HCT116 (cell line): Measurements from ENCODE around the gene PTPA. TPM values are rescaled to one million over a fixed set of nuclear protein-coding genes. Genes with fewer than 3 reads are reported as not detected.
A peak's percentile ranks its signal among the peaks of the same experiment; 100 is the strongest.

Experiments used
- ATAC-seq: fragments of 200-7000 bp; cut with Tn5 transposase; 2 replicates; pipeline ENCODE4 v1.9.1; 2020; ENCODE audit warnings: mild to moderate bottlenecking, moderate library complexity
- BruUV-seq: library from RNA; stranded (reverse); fragments of 400-500 nt; replicated peaks from 2 replicates; lab custom pipeline; 2021; lab: Mats Ljungman, UMichigan
- CTCF ChIA-PET: fragments of 300-600 bp; sonication (Branson Sonifier 250); formaldehyde crosslinking; loops from one replicate; lab custom pipeline; 2021; ENCODE audit warnings: antibody characterized with exemption; lab: Charles Lee
- POLR2A ChIA-PET: fragments of 300-600, 350-600 bp; sonication (Branson Sonifier 250); formaldehyde crosslinking; loops from one replicate; lab custom pipeline; 2021; ENCODE audit warnings: antibody characterized with exemption; lab: Charles Lee
- RAD21 ChIA-PET, 2 experiments: fragments of 300-600 bp; sonication (Branson Sonifier 250); formaldehyde crosslinking; loops; one replicate each; lab custom pipeline; 2023; ENCODE audit warnings: low total read pairs in 2 of 2; ENCODE audit not compliant: uncharacterized antibody in 2 of 2, unreplicated experiment in 2 of 2, low non-redundant PET in 1 of 2; lab: Charles Lee
- DNase-seq: peaks from one replicate; pipeline ENCODE4 v3.0.0-alpha.2; 2010; ENCODE audit warnings: low read depth, low spot score
- H2AFZ ChIP-seq: fragments of 200-600 bp; shearing (Covaris generic), sonication (generic); 2 replicates; pipeline ENCODE4 v1.6.1; 2017; ENCODE audit warnings: low read depth, mixed run types, mixed read lengths, antibody characterized with exemption, low read length; ENCODE audit not compliant: poor library complexity, severe bottlenecking
- H3K27ac ChIP-seq: 2 replicates; pipeline ENCODE4 v1.5.1; 2012; ENCODE audit warnings: low read depth, low read length
- H3K27me3 ChIP-seq: fragments of 200-600 bp; sonication (generic); 2 replicates; pipeline ENCODE4 v1.6.1; 2016; ENCODE audit warnings: mixed run types, low read length, mixed read lengths; ENCODE audit not compliant: insufficient read depth
- H3K36me3 ChIP-seq, 2 experiments: fragments of 200-500 bp in 1 of 2; fragments of 200-600 bp in 1 of 2; sonication (Bioruptor generic) in 1 of 2; sonication (generic) in 1 of 2; 2 replicates each; pipeline versions ENCODE4 v1.5.1 to v1.6.1; 2014 to 2016; ENCODE audit warnings: low read length in 2 of 2, inconsistent platforms in 1 of 2, mixed read lengths in 1 of 2, mixed run types in 1 of 2; ENCODE audit not compliant: insufficient read depth in 2 of 2, control insufficient read depth in 1 of 2
- H3K4me1 ChIP-seq, 2 experiments: fragments of 200-600 bp in 1 of 2; sonication (generic) in 1 of 2; 2 replicates each; pipeline versions ENCODE4 v1.5.1 to v1.6.1; 2012 to 2017; ENCODE audit warnings: low read length in 2 of 2, inconsistent platforms in 1 of 2, mild to moderate bottlenecking in 1 of 2, mixed read lengths in 1 of 2, mixed run types in 1 of 2, moderate library complexity in 1 of 2; ENCODE audit not compliant: insufficient read depth in 2 of 2, control insufficient read depth in 1 of 2
- H3K4me2 ChIP-seq: fragments of 200-600 bp; sonication (generic); 2 replicates; pipeline ENCODE4 v1.6.1; 2017; ENCODE audit warnings: mixed run types, low read length, mixed read lengths
- H3K4me3 ChIP-seq, 2 experiments: fragments of 200-600 bp in 1 of 2; sonication (generic) in 1 of 2; replicated peaks in 1 of 2; 2 replicates each; pipeline ENCODE4 v1.5.1; 2011 to 2016; ENCODE audit warnings: low read length in 2 of 2, control low read depth in 1 of 2, low read depth in 1 of 2, mild to moderate bottlenecking in 1 of 2, mixed read lengths in 1 of 2, mixed run types in 1 of 2
- H3K79me2 ChIP-seq: fragments of 200-600 bp; sonication (generic); 2 replicates; pipeline ENCODE4 v1.6.1; 2017; ENCODE audit warnings: mild to moderate bottlenecking, mixed run types, low read length, moderate library complexity, mixed read lengths; ENCODE audit not compliant: insufficient read depth
- H3K9ac ChIP-seq: fragments of 200-600 bp; sonication (generic); 2 replicates; pipeline ENCODE4 v1.6.1; 2016; ENCODE audit warnings: low read length, mixed read lengths
- H3K9me2 ChIP-seq: fragments of 200-600 bp; sonication (generic), shearing (Covaris generic); 2 replicates; pipeline ENCODE4 v1.6.1; 2017; ENCODE audit warnings: mixed run types, mild to moderate bottlenecking, moderate library complexity; ENCODE audit not compliant: insufficient read depth
- H3K9me3 ChIP-seq, 2 experiments: fragments of 200-500 bp in 1 of 2; fragments of 200-600 bp in 1 of 2; sonication (Bioruptor generic) in 1 of 2; sonication (generic) in 1 of 2; 2 replicates each; pipeline ENCODE4 v1.6.1; 2014 to 2017; ENCODE audit warnings: low read length in 2 of 2, mixed read lengths in 2 of 2, inconsistent platforms in 1 of 2, low read depth in 1 of 2, mild to moderate bottlenecking in 1 of 2, mixed run types in 1 of 2, moderate library complexity in 1 of 2; ENCODE audit not compliant: control insufficient read depth in 1 of 2, insufficient read depth in 1 of 2
- H4K20me1 ChIP-seq: fragments of 200-600 bp; sonication (generic), shearing (Covaris generic); 2 replicates; pipeline ENCODE4 v1.6.1; 2017; ENCODE audit warnings: mixed run types, mild to moderate bottlenecking, moderate library complexity; ENCODE audit not compliant: insufficient read depth
- EGR1 ChIP-seq: IDR thresholded peaks from 2 replicates; pipeline ENCODE4 v1.6.1; 2012; ENCODE audit warnings: low read depth
- EZH2 ChIP-seq: fragments of 200-600 bp; sonication (generic); IDR thresholded peaks from 2 replicates; pipeline ENCODE4 v1.6.1; 2017; ENCODE audit warnings: antibody characterized with exemption, mixed run types
- FOSL1 ChIP-seq: IDR thresholded peaks from 2 replicates; pipeline ENCODE4 v1.6.1; 2012; ENCODE audit warnings: low read depth
- JUND ChIP-seq: IDR thresholded peaks from 2 replicates; pipeline ENCODE4 v1.6.1; 2012
- SP1 ChIP-seq: IDR thresholded peaks from 2 replicates; pipeline ENCODE4 v1.6.1; 2012; ENCODE audit warnings: low read depth
- SRF ChIP-seq: IDR thresholded peaks from 2 replicates; pipeline ENCODE4 v1.6.1; 2012; ENCODE audit warnings: low read depth
- YY1 ChIP-seq: IDR thresholded peaks from 2 replicates; pipeline ENCODE4 v1.6.1; 2011; ENCODE audit warnings: low read length, low read depth, moderate library complexity, mild to moderate bottlenecking; ENCODE audit not compliant: insufficient replicate concordance; ENCODE audit errors: extremely low read depth
- ZNF274 ChIP-seq: fragments of 200-500 bp; sonication (Bioruptor generic); IDR thresholded peaks from 2 replicates; pipeline ENCODE4 v1.6.1; 2014; ENCODE audit warnings: mild to moderate bottlenecking, low read depth, low read length, inconsistent platforms
- intact Hi-C: fragments of 100-400 bp; cut with micrococcal nuclease; formaldehyde crosslinking; loops from 2 replicates; pipeline ENCODE4 v1.10.0; 2022
- total RNA-seq: library from RNA; stranded (reverse); gene quantifications from one replicate; pipeline ENCODE4 v1.2.1, GENCODE V29; 2021; ENCODE audit not compliant: unreplicated experiment

The PTPA gene
- total RNA-seq, 1 experiment from 2014 or later, result 177 TPM

GRCh38 chr9:129171993-129172751 lies 61.0 kb downstream of the PTPA start (continued):
- TF ChIP-seq EGR1 (no peak), ZNF274 (no peak), SP1 (no peak), YY1 (no peak), FOSL1 (no peak)

- POLR2A ChIA-PET, result interaction anchor here (0.6 to 3.5 kb wide), 7 partner anchors 41 to 436 kb away, joined by 3 to 23 read pairs (median 5); no protein-coding TSS in a partner anchor
- no peak for ATAC-seq
- no peaks in the 10 kb centered on the region for H4K20me1 ChIP-seq
- TF ChIP-seq JUND, result no peak
- TF ChIP-seq SRF, result no peak
- no peak for TF ChIP-seq EZH2
- TF ChIP-seq, all 23 proteins: peak for 0
- intact Hi-C loops, result no loop called here
- DNase-seq, result no peak
- peak overlapping the region; percentile 29; the same call in 1 of the 2 replicates for H3K27ac ChIP-seq
- H3K4me1 ChIP-seq, result peaks cover 62 to 84% of the 10 kb centered on the region in 2 experiments
- peak overlapping the region; percentile 4; the same call in 1 of the 2 replicates for H3K9ac ChIP-seq
- ChIA-PET CTCF (interaction anchor here (0.8 to 2.2 kb wide), 6 partner anchors 10 to 451 kb away, joined by 3 to 16 read pairs (median 4); no protein-coding TSS in a partner anchor), RAD21 (interaction anchor here in 1 of 2 experiments (0.6 to 1.0 kb wide), 2 partner anchors 34 to 62 kb away, joined by 3 to 5 read pairs; partner anchors contain the start of gene PTPA)
- H3K36me3 ChIP-seq, result 0 out of 4 replicates have a peak, but pooled peaks cover 0 to 4% of the 10 kb centered on the region in 2 experiments
- 0 out of 2 replicates have a peak overlapping the region, but pooled peaks have one; percentile 99 for H3K4me2 ChIP-seq
- H3K27me3 ChIP-seq, result no peaks in the 10 kb centered on the region
- H3K9me2 ChIP-seq, result no peaks in the 10 kb centered on the region
- H3K4me3 ChIP-seq, result no peak overlapping the region
- no peak overlapping the region for H2AFZ ChIP-seq
- BruUV-seq, result no TSS peak
- peaks cover 17% of the 10 kb centered on the region for H3K79me2 ChIP-seq
- no peaks in the 10 kb centered on the region for H3K9me3 ChIP-seq
These were observed 61.6 kb downstream of the PTPA start for GRCh38 chr9:129172816-129173215.
